Sigmoid colon (tissue), 7 donors: ENCODE measurements around the gene RANBP3L. TPM values are rescaled to one million over a fixed set of nuclear protein-coding genes. Genes with fewer than 3 reads are reported as not detected.

Source experiments
- DNase-seq: peaks from one replicate; pipeline ENCODE4 v3.0.0-alpha.2; 2019
- H3K27ac ChIP-seq, 4 donors: fragments of 200-600 bp; sonication (generic); one replicate each; pipeline ENCODE4 v1.5.1; 2016 to 2019; ENCODE audit warnings: mild to moderate bottlenecking in 1 of 4
- H3K27me3 ChIP-seq, 3 donors: fragments of 200-600 bp; sonication (generic); one replicate each; pipeline ENCODE4 v1.5.1; 2019; ENCODE audit warnings: mild to moderate bottlenecking in 1 of 3
- H3K36me3 ChIP-seq, 4 donors: fragments of 200-600 bp; sonication (generic); one replicate each; pipeline ENCODE4 v1.5.1; 2016 to 2019
- H3K4me1 ChIP-seq, 4 donors: fragments of 200-600 bp; sonication (generic); one replicate each; pipeline ENCODE4 v1.5.1; 2017 to 2019
- H3K4me3 ChIP-seq, 4 donors: fragments of 200-600 bp; sonication (generic); one replicate each; pipeline ENCODE4 v1.5.1; 2017 to 2019; ENCODE audit warnings: mild to moderate bottlenecking in 2 of 4, moderate library complexity in 1 of 4
- H3K9me3 ChIP-seq, 4 donors: fragments of 200-600 bp in 3 of 4; sonication (generic) in 3 of 4; one replicate each; pipeline versions ENCODE4 v1.5.1 to v1.6.1; 2013 to 2019
- EP300 ChIP-seq, 4 donors: sonication (generic); formaldehyde crosslinking; IDR thresholded peaks; one replicate each; pipeline ENCODE4 v1.6.1; 2017; ENCODE audit warnings: antibody characterized with exemption in 4 of 4
- POLR2A ChIP-seq, 2 donors: fragments of 450-650 bp; IDR thresholded peaks; one replicate each; pipeline ENCODE4 v1.6.1; 2016; ENCODE audit warnings: antibody characterized with exemption in 2 of 2, mild to moderate bottlenecking in 2 of 2, moderate library complexity in 2 of 2
- POLR2AphosphoS5 ChIP-seq, 4 donors: sonication (generic); formaldehyde crosslinking; IDR thresholded peaks; one replicate each; pipeline ENCODE4 v1.6.1; 2017; ENCODE audit warnings: antibody characterized with exemption in 4 of 4
- WGBS, 2 donors: extraction: QIAGEN DNeasy Blood & Tissue Kit; methylation state at CpG; one replicate each; pipeline ENCODE4 v1.1.7; 2013; 5-methylcytosine and 5-hydroxymethylcytosine counted together
- intact Hi-C: fragments of 100-400 bp; cut with DNase I; formaldehyde crosslinking; loops from one replicate; pipeline ENCODE4 v1.15.1; 2023
- polyA plus RNA-seq, 3 donors: library from polyadenylated mRNA; stranded (reverse); fragments of 200-250 nt; gene quantifications; one replicate each; pipeline ENCODE4 v1.2.3, GENCODE V29; 2013
- total RNA-seq, 4 donors: library from RNA; depleted of rRNA; stranded (reverse); fragments of >200 nt; gene quantifications; one replicate each; pipeline ENCODE4 v1.1.0, GENCODE V29; 2016
- TF ChIP-seq, protein P1 (sequence below), 4 experiments: fragments of 450-650 bp in 3 of 4; fragments of 200-600 bp in 1 of 4; IDR thresholded peaks; one replicate each; pipeline ENCODE4 v1.5.1; 2016 to 2019; ENCODE audit warnings: antibody characterized with exemption in 4 of 4, mild to moderate bottlenecking in 3 of 4, moderate library complexity in 2 of 4
- donor health status: healthy with polysubstance abuse.
- donor health status: Bipolar disorder and iron deficiency.
- donor health status: healthy.

The RANBP3L gene
- total and polyA plus RNA-seq, 7 donors: 0.28 to 16.9 (median 3.5) TPM; not detected in 2

- H3K27me3 ChIP-seq: no peaks in the 10 kb centered on the region
- H3K4me3 ChIP-seq: no peak overlapping the region
- DNase-seq: no peak
- no peak for TF ChIP-seq POLR2A (IDR thresholded peaks at IDR 0.05)
- TF ChIP-seq, protein P1, sequence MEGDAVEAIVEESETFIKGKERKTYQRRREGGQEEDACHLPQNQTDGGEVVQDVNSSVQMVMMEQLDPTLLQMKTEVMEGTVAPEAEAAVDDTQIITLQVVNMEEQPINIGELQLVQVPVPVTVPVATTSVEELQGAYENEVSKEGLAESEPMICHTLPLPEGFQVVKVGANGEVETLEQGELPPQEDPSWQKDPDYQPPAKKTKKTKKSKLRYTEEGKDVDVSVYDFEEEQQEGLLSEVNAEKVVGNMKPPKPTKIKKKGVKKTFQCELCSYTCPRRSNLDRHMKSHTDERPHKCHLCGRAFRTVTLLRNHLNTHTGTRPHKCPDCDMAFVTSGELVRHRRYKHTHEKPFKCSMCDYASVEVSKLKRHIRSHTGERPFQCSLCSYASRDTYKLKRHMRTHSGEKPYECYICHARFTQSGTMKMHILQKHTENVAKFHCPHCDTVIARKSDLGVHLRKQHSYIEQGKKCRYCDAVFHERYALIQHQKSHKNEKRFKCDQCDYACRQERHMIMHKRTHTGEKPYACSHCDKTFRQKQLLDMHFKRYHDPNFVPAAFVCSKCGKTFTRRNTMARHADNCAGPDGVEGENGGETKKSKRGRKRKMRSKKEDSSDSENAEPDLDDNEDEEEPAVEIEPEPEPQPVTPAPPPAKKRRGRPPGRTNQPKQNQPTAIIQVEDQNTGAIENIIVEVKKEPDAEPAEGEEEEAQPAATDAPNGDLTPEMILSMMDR (IDR thresholded peaks at IDR 0.05): no peak
- TF ChIP-seq POLR2AphosphoS5 (IDR thresholded peaks at IDR 0.05): no peak
- no peak for TF ChIP-seq EP300 (IDR thresholded peaks at IDR 0.05)
- intact Hi-C loops: no loop called here
- peaks cover 0 to 72% (median 13%) of the 10 kb centered on the region in 4 donors for H3K36me3 ChIP-seq
- no peaks in the 10 kb centered on the region for H3K9me3 ChIP-seq
- 93 to 96% methylated on average over 2 of the region's 2 CpGs for WGBS, 2 donors
- H3K4me1 ChIP-seq: peaks cover 0 to 3% (median 0%) of the 10 kb centered on the region in 4 donors
- no peak overlapping the region for H3K27ac ChIP-seq
Observed at GRCh38 chr5:36208786-36209185, 92.9 kb downstream of the RANBP3L start.

- intact Hi-C loops: no loop called here
- no peak for DNase-seq
- H3K27me3 ChIP-seq: no peaks in the 10 kb centered on the region
- H3K36me3 ChIP-seq: peaks cover 0 to 77% (median 13%) of the 10 kb centered on the region in 4 donors
- H3K9me3 ChIP-seq: no peaks in the 10 kb centered on the region
- H3K4me3 ChIP-seq: no peak overlapping the region
- TF ChIP-seq, protein P1 (IDR thresholded peaks at IDR 0.05): no peak
- TF ChIP-seq EP300 (IDR thresholded peaks at IDR 0.05): no peak
- no peak for TF ChIP-seq POLR2AphosphoS5 (IDR thresholded peaks at IDR 0.05)
- H3K4me1 ChIP-seq: peaks cover 0 to 3% (median 0%) of the 10 kb centered on the region in 4 donors
- H3K27ac ChIP-seq: no peak overlapping the region
Observed at GRCh38 chr5:36206913-36207312, 94.8 kb downstream of the RANBP3L start.

DNA sequence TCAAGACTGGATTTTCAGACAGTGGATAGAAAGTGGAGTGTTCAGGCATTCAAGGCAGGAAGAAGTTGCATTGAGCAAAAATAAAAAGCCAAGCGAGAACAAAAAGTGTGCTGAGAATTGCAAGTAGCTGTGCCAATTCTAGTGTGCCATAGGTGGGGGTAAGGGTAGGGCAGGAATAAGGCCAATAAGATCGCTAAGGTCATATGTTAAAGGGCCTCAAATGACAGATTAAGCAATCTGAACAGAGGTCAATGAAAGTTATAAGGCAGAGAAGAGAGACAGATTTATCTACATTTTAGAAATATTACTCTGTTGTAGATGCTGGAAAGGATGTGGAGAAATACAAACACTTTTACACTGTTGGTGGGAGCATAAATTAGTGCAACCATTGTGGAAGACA, 96.4 kb downstream of the RANBP3L start:
- no peak for DNase-seq
- peaks cover 0 to 79% (median 13%) of the 10 kb centered on the region in 4 donors for H3K36me3 ChIP-seq
- TF ChIP-seq EP300 (IDR thresholded peaks at IDR 0.05): no peak
- TF ChIP-seq POLR2AphosphoS5 (IDR thresholded peaks at IDR 0.05): no peak
- no peak for TF ChIP-seq POLR2A (IDR thresholded peaks at IDR 0.05)
- TF ChIP-seq, protein P1 (IDR thresholded peaks at IDR 0.05): no peak
- intact Hi-C loops: no loop called here
- no peaks in the 10 kb centered on the region for H3K27me3 ChIP-seq
- H3K4me1 ChIP-seq: peaks cover 0 to 3% (median 0%) of the 10 kb centered on the region in 4 donors
- H3K27ac ChIP-seq: no peak overlapping the region
- no peak overlapping the region for H3K4me3 ChIP-seq
- 95 to 99% methylated on average over 2 of the region's 2 CpGs for WGBS, 2 donors
- H3K9me3 ChIP-seq: no peaks in the 10 kb centered on the region

DNA sequence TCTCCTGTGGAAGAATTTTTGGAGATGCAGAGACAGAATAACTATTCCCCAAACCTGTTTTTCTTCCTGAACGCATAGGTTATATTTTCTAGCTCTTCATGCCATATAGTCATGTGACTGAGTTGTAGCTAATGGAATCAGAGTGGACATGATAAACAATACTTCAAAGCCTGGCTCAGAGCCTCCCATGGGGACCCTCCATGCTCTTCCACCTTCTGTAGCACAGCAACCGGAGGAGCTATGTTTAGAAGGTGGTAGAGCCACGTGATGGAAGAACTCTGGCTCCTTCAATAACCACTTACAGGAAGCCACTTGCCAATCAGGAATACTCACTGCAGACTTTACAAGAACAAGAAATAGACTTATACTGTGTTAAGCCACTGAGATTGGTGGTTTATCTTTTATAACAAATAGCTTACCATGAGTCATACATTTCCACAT, 99.2 kb downstream of the RANBP3L start:
- 69 to 71% methylated on average over 3 of the region's 3 CpGs for WGBS, 2 donors
- no peak overlapping the region for H3K27ac ChIP-seq
- H3K9me3 ChIP-seq: no peaks in the 10 kb centered on the region
- TF ChIP-seq POLR2AphosphoS5 (IDR thresholded peaks at IDR 0.05) (no peak), EP300 (IDR thresholded peaks at IDR 0.05) (no peak), POLR2A (IDR thresholded peaks at IDR 0.05) (no peak)
- TF ChIP-seq, protein P1 (IDR thresholded peaks at IDR 0.05): no peak
- intact Hi-C loops: no loop called here
- DNase-seq: no peak
- no peaks in the 10 kb centered on the region for H3K4me1 ChIP-seq
- no peaks in the 10 kb centered on the region for H3K27me3 ChIP-seq
- H3K4me3 ChIP-seq: no peak overlapping the region
- H3K36me3 ChIP-seq: peaks cover 0 to 87% (median 13%) of the 10 kb centered on the region in 4 donors

GRCh38 chr5:36200513-36200912, 101.2 kb downstream of the RANBP3L start:
- 90 to 93% methylated on average over 4 of the region's 4 CpGs for WGBS, 2 donors

More at GRCh38 chr5:36200513-36200912, 101.2 kb downstream of the RANBP3L start:
- Histone ChIP-seq H3K27me3 (no peaks in the 10 kb centered on the region), H3K4me3 (no peak overlapping the region), H3K36me3 (peaks cover 0 to 87% (median 17%) of the 10 kb centered on the region in 4 donors), H3K4me1 (no peaks in the 10 kb centered on the region), H3K27ac (no peak overlapping the region), H3K9me3 (no peaks in the 10 kb centered on the region)
- intact Hi-C loops: no loop called here
- TF ChIP-seq, protein P1 (IDR thresholded peaks at IDR 0.05): no peak
- no peak for TF ChIP-seq EP300 (IDR thresholded peaks at IDR 0.05)
- TF ChIP-seq POLR2AphosphoS5 (IDR thresholded peaks at IDR 0.05): no peak
- no peak for TF ChIP-seq POLR2A (IDR thresholded peaks at IDR 0.05)
- DNase-seq: no peak
